B cell (primary cell): ENCODE measurements around the gene IGLL5. TPM values are rescaled to one million over a fixed set of nuclear protein-coding genes. Genes with fewer than 3 reads are reported as not detected.

Experiments
- ATAC-seq: fragments of 200-7000 bp; cut with Tn5 transposase; one replicate; pipeline ENCODE4 v1.10.0; 2021; ENCODE audit warnings: low read depth, mild to moderate bottlenecking, moderate number of reproducible peaks, moderate library complexity
- CTCF ChIA-PET: fragments of 350-600 bp; sonication (Branson Sonifier 250); formaldehyde crosslinking; loops from one replicate; lab custom pipeline; 2021; ENCODE audit warnings: antibody characterized with exemption, inconsistent platforms; lab: Charles Lee
- POLR2A ChIA-PET: fragments of 350-600 bp; sonication (Branson Sonifier 250); formaldehyde crosslinking; loops from one replicate; lab custom pipeline; 2021; ENCODE audit warnings: antibody characterized with exemption; lab: Charles Lee
- DNase-seq: peaks from one replicate; pipeline ENCODE4 v3.0.0; 2013
- H2AFZ ChIP-seq: 2 replicates; pipeline ENCODE4 v1.6.1; 2012; ENCODE audit warnings: mild to moderate bottlenecking, low read depth, low read length; ENCODE audit not compliant: insufficient read depth, poor library complexity, severe bottlenecking
- H3K27ac ChIP-seq, 2 donors: 1 replicate in 1 of 2; 2 replicates in 1 of 2; pipeline ENCODE4 v1.5.1; 2012 to 2013; ENCODE audit warnings: low read length in 2 of 2, mild to moderate bottlenecking in 2 of 2, moderate library complexity in 1 of 2
- H3K27me3 ChIP-seq, 4 experiments: fragments of 200-600 bp in 1 of 4; sonication (generic) in 1 of 4; replicated peaks in 1 of 4; 1 replicate in 2 of 4; 2 replicates in 2 of 4; pipeline versions ENCODE4 v1.6.1 to v1.7.0; 2013 to 2016; ENCODE audit warnings: low read length in 3 of 4, mild to moderate bottlenecking in 2 of 4, mixed read lengths in 1 of 4, moderate library complexity in 1 of 4; ENCODE audit not compliant: insufficient read depth in 4 of 4, control insufficient read depth in 3 of 4; ENCODE audit errors: control extremely low read depth in 1 of 4
- H3K36me3 ChIP-seq, 2 experiments: replicated peaks in 1 of 2; 1 replicate in 1 of 2; 2 replicates in 1 of 2; pipeline versions ENCODE4 v1.6.1 to v1.7.1; 2013; ENCODE audit warnings: low read length in 1 of 2; ENCODE audit not compliant: insufficient read depth in 2 of 2, control insufficient read depth in 1 of 2; ENCODE audit errors: control extremely low read depth in 1 of 2, extremely low read depth in 1 of 2
- H3K4me1 ChIP-seq, 2 donors: fragments of 200-600 bp in 1 of 2; sonication (generic) in 1 of 2; 1 replicate in 1 of 2; 2 replicates in 1 of 2; pipeline versions ENCODE4 v1.5.1 to v1.6.1; 2013 to 2017; ENCODE audit warnings: low read length in 2 of 2; ENCODE audit not compliant: control insufficient read depth in 2 of 2, insufficient read depth in 2 of 2
- H3K4me2 ChIP-seq: replicated peaks from 2 replicates; pipeline ENCODE3; 2012; ENCODE audit warnings: mild to moderate bottlenecking, low read depth, low read length; ENCODE audit not compliant: poor library complexity, severe bottlenecking
- H3K4me3 ChIP-seq, 5 experiments: fragments of 200-600 bp in 1 of 5; sonication (generic) in 1 of 5; 1 replicate in 3 of 5; 2 replicates in 2 of 5; pipeline versions ENCODE4 v1.5.1 to v1.7.0; 2011 to 2016; ENCODE audit warnings: low read length in 4 of 5, mild to moderate bottlenecking in 4 of 5, low read depth in 2 of 5, control low read depth in 1 of 5, moderate library complexity in 1 of 5; ENCODE audit not compliant: insufficient read depth in 1 of 5; ENCODE audit errors: control extremely low read depth in 1 of 5, extremely low read depth in 1 of 5
- H3K79me2 ChIP-seq: fragments of 200-600 bp; sonication (generic); one replicate; pipeline ENCODE4 v1.6.0; 2016; ENCODE audit warnings: low read length; ENCODE audit not compliant: control insufficient read depth, insufficient read depth
- H3K9ac ChIP-seq: fragments of 200-600 bp; sonication (generic); 2 replicates; pipeline ENCODE4 v1.6.1; 2017; ENCODE audit warnings: mild to moderate bottlenecking, low read length, moderate library complexity
- H3K9me3 ChIP-seq, 3 donors: one replicate each; pipeline versions ENCODE4 v1.6.1 to v1.7.1; 2013; ENCODE audit warnings: low read length in 2 of 3; ENCODE audit not compliant: control insufficient read depth in 2 of 3, insufficient read depth in 1 of 3; ENCODE audit errors: control extremely low read depth in 1 of 3
- H4K20me1 ChIP-seq: 2 replicates; pipeline ENCODE4 v1.6.0; 2012; ENCODE audit warnings: mild to moderate bottlenecking, low read length; ENCODE audit not compliant: insufficient read depth, control insufficient read depth, poor library complexity, severe bottlenecking
- H3K27ac Mint-ChIP-seq: one replicate; pipeline ENCODE4 v1.8.0; 2021; ENCODE audit warnings: mixed read lengths
- H3K27me3 Mint-ChIP-seq: one replicate; pipeline ENCODE4 v1.8.0; 2021; ENCODE audit warnings: mixed read lengths
- H3K4me1 Mint-ChIP-seq: one replicate; pipeline ENCODE4 v1.8.0; 2021; ENCODE audit warnings: mixed read lengths
- H3K4me3 Mint-ChIP-seq: one replicate; pipeline ENCODE4 v1.8.0; 2021; ENCODE audit warnings: mixed read lengths
- H3K9me3 Mint-ChIP-seq: one replicate; pipeline ENCODE4 v1.8.0; 2022; ENCODE audit warnings: mixed read lengths; ENCODE audit not compliant: insufficient read depth
- CTCF ChIP-seq: fragments of 200-600 bp; IDR thresholded peaks from one replicate; pipeline ENCODE4 v1.8.0; 2022; ENCODE audit warnings: antibody characterized with exemption, mild to moderate bottlenecking
- EZH2 ChIP-seq: IDR thresholded peaks from 2 replicates; pipeline ENCODE4 v1.6.1; 2012; ENCODE audit warnings: borderline replicate concordance, low read depth, mild to moderate bottlenecking, moderate library complexity, low read length; ENCODE audit not compliant: insufficient read depth, poor library complexity, severe bottlenecking
- WGBS: methylation state at CpG from one replicate; pipeline ENCODE4 v1.1.5; 2013; ENCODE audit warnings: missing lambda C conversion rate; ENCODE audit not compliant: insufficient coverage; 5-methylcytosine and 5-hydroxymethylcytosine counted together
- intact Hi-C: fragments of 100-400 bp; cut with micrococcal nuclease; formaldehyde crosslinking; loops from one replicate; pipeline ENCODE4 v1.10.0; 2022
- polyA plus RNA-seq: library from polyadenylated mRNA; depleted of rRNA; stranded (reverse); fragments of >200 nt; gene quantifications from 2 replicates; pipeline ENCODE4 v1.2.3, GENCODE V29; 2012
- total RNA-seq, 2 donors: library from RNA; stranded (reverse); fragments of 120-200 nt in 1 of 2; gene quantifications; 1 replicate in 1 of 2; 2 replicates in 1 of 2; pipeline versions ENCODE4 v1.2.3 to v1.2.4, GENCODE V29; 2013 to 2022

IGLL5 gene
- total and polyA plus RNA-seq, 2 donors (not counting 1 experiment from before 2014, with no cell fraction given) = 39.8 to 365 TPM

- DNase-seq (peak; percentile 49), ATAC-seq (peak; percentile 42)
- peaks cover 0 to 5% (median 0%) of the 10 kb centered on the region in 3 donors for H3K9me3 ChIP-seq
- H3K79me2 ChIP-seq = peaks cover 31% of the 10 kb centered on the region
- Mint-ChIP-seq H3K4me1 (peaks cover 84% of the 10 kb centered on the region), H3K27me3 (no peaks in the 10 kb centered on the region), H3K27ac (peak overlapping the region; percentile 92), H3K9me3 (no peaks in the 10 kb centered on the region), H3K4me3 (peak overlapping the region; percentile 30)
- H3K27me3 ChIP-seq = no peaks in the 10 kb centered on the region
- H3K4me3 ChIP-seq = peak overlapping the region in 1 of 5 experiments; percentile 9
- H2AFZ ChIP-seq = no peak overlapping the region
- H3K27ac ChIP-seq = peak overlapping the region; percentile 51 to 74
- ChIA-PET CTCF (interaction anchor here (0.7 to 4.2 kb wide), 5 partner anchors 18 to 324 kb away, joined by 3 to 19 read pairs (median 7); no protein-coding TSS in a partner anchor), POLR2A (interaction anchor here (0.8 to 2.2 kb wide), 5 partner anchors 9 to 25 kb away, joined by 3 to 5 read pairs (median 3); no protein-coding TSS in a partner anchor)
- WGBS = 41% methylated on average over 9 of the region's 15 CpGs
- no peaks in the 10 kb centered on the region for H4K20me1 ChIP-seq
- H3K4me2 ChIP-seq = peak overlapping the region; percentile 35
- peaks cover 60 to 82% of the 10 kb centered on the region in 2 donors for H3K4me1 ChIP-seq
- no peak for TF ChIP-seq CTCF
- TF ChIP-seq EZH2 = no peak
- peaks cover 0 to 4% of the 10 kb centered on the region in 2 experiments for H3K36me3 ChIP-seq
- intact Hi-C loops = loop anchor here (2.0 kb wide), 1 partner anchor 18 kb away; no protein-coding TSS in a partner anchor
- H3K9ac ChIP-seq = no peak overlapping the region
These were observed 22.9 kb downstream of the IGLL5 start for GRCh38 chr22:22910272-22911240.
